GM15510 (cell line): ENCODE data around the gene RPS6KL1.

Source experiments
- POLR2A ChIP-seq: IDR thresholded peaks from 3 replicates; pipeline ENCODE4 v1.6.1; 2011; ENCODE audit warnings: borderline replicate concordance; ENCODE audit not compliant: insufficient read length; ENCODE audit errors: extremely low read depth

RPS6KL1 gene

GRCh38 chr14:74913393-74913910 lies 9.6 kb downstream of the RPS6KL1 start:
- TF ChIP-seq POLR2A, result no peak

GRCh38 chr14:74912801-74913200 lies 10.3 kb downstream of the RPS6KL1 start:
- TF ChIP-seq POLR2A, result no peak

GRCh38 chr14:74912111-74912510 lies 10.9 kb downstream of the RPS6KL1 start:
- no peak for TF ChIP-seq POLR2A

GRCh38 chr14:74911704-74912103 lies 11.4 kb downstream of the RPS6KL1 start:
- TF ChIP-seq POLR2A, result no peak

- no peak for TF ChIP-seq POLR2A
These were observed 11.8 kb downstream of the RPS6KL1 start for GRCh38 chr14:74911221-74911620.

GRCh38 chr14:74910556-74910955 lies 12.5 kb downstream of the RPS6KL1 start:
- TF ChIP-seq POLR2A, result no peak

- TF ChIP-seq POLR2A, result no peak
These were observed 13.1 kb downstream of the RPS6KL1 start for GRCh38 chr14:74909911-74910310.

GRCh38 chr14:74909501-74909900 lies 13.6 kb downstream of the RPS6KL1 start:
- TF ChIP-seq POLR2A, result no peak

- no peak for TF ChIP-seq POLR2A
These were observed 14.2 kb downstream of the RPS6KL1 start for GRCh38 chr14:74908861-74909341.

- no peak for TF ChIP-seq POLR2A
These were observed 15.3 kb downstream of the RPS6KL1 start for GRCh38 chr14:74907744-74908143.

- no peak for TF ChIP-seq POLR2A
These were observed 16.0 kb downstream of the RPS6KL1 start for GRCh38 chr14:74906925-74907521.

- TF ChIP-seq POLR2A, result no peak
These were observed 17.4 kb downstream of the RPS6KL1 start for GRCh38 chr14:74905595-74906142.

GRCh38 chr14:74904635-74905503 lies 18.2 kb downstream of the RPS6KL1 start:
- no peak for TF ChIP-seq POLR2A

- no peak for TF ChIP-seq POLR2A
These were observed 19.9 kb downstream of the RPS6KL1 start for GRCh38 chr14:74902941-74903705.

- no peak for TF ChIP-seq POLR2A
These were observed 24.4 kb downstream of the RPS6KL1 start for GRCh38 chr14:74898694-74899093.
